OCI-LY7 (cell line): Measurements from ENCODE around the gene FRA10AC1.

Experiments used
- CTCF ChIP-seq: fragments of 200-600 bp; sonication (generic); conservative IDR thresholded peaks from 2 replicates; pipeline ENCODE4 v1.5.1; 2014; ENCODE audit warnings: mild to moderate bottlenecking, antibody characterized with exemption, low read length, moderate library complexity, mixed read lengths
- EZH2phosphoT487 ChIP-seq: fragments of 200-600 bp; sonication (generic); IDR thresholded peaks from 2 replicates; pipeline ENCODE4 v1.6.1; 2018; ENCODE audit warnings: low read depth, borderline replicate concordance, mild to moderate bottlenecking, mixed run types, antibody characterized with exemption, low read length, moderate library complexity, mixed read lengths

- no peak for TF ChIP-seq CTCF
- no peak for TF ChIP-seq EZH2phosphoT487
These were observed 40.4 kb upstream of the FRA10AC1 start for GRCh38 chr10:93742633-93743349.
